H9 (cell line): ENCODE results near the gene FALEC. TPM values are rescaled to one million over a fixed set of nuclear protein-coding genes. Genes with fewer than 3 reads are reported as not detected.

Experiments used
- DNase-seq: peaks from one replicate; pipeline ENCODE4 v3.0.0-alpha.2; 2017
- H2AFZ ChIP-seq: one replicate; pipeline ENCODE4 v1.6.1; 2013; ENCODE audit warnings: mild to moderate bottlenecking, low read length, control low read depth, moderate library complexity
- H2AK5ac ChIP-seq: 2 replicates; pipeline ENCODE4 v1.6.1; 2013; ENCODE audit warnings: low read length, control low read depth, mixed read lengths; ENCODE audit not compliant: insufficient read length
- H2BK120ac ChIP-seq: one replicate; pipeline ENCODE4 v1.6.1; 2013; ENCODE audit warnings: low read depth, mild to moderate bottlenecking, low read length, control low read depth, inconsistent platforms; ENCODE audit not compliant: poor library complexity, severe bottlenecking
- H2BK12ac ChIP-seq: 2 replicates; pipeline ENCODE4 v1.6.1; 2013; ENCODE audit warnings: low read length, control low read depth, mixed read lengths, low read depth; ENCODE audit not compliant: insufficient read length
- H2BK15ac ChIP-seq: 2 replicates; pipeline ENCODE4 v1.6.1; 2013; ENCODE audit warnings: low read depth, low read length, control low read depth
- H2BK20ac ChIP-seq: one replicate; pipeline ENCODE4 v1.6.1; 2013; ENCODE audit warnings: low read depth, mild to moderate bottlenecking, low read length, control low read depth, inconsistent platforms; ENCODE audit not compliant: poor library complexity, severe bottlenecking
- H2BK5ac ChIP-seq: 2 replicates; pipeline ENCODE4 v1.6.1; 2013; ENCODE audit warnings: low read length, control low read depth, mixed read lengths; ENCODE audit not compliant: insufficient read length
- H3K14ac ChIP-seq: 2 replicates; pipeline ENCODE4 v1.6.1; 2013; ENCODE audit warnings: low read length, control low read depth; ENCODE audit not compliant: insufficient read depth
- H3K18ac ChIP-seq: 2 replicates; pipeline ENCODE4 v1.6.1; 2013; ENCODE audit warnings: low read depth, mild to moderate bottlenecking, mixed read lengths, low read length, control low read depth; ENCODE audit not compliant: insufficient read length
- H3K23ac ChIP-seq: 2 replicates; pipeline ENCODE4 v1.6.1; 2013; ENCODE audit warnings: low read length, control low read depth, mixed read lengths, low read depth; ENCODE audit not compliant: insufficient read length
- H3K23me2 ChIP-seq: 2 replicates; pipeline ENCODE4 v1.6.1; 2013; ENCODE audit warnings: low read depth, mild to moderate bottlenecking, mixed read lengths, low read length, control low read depth; ENCODE audit not compliant: insufficient read length, poor library complexity, severe bottlenecking
- H3K27ac ChIP-seq: 2 replicates; pipeline ENCODE4 v1.5.1; 2013; ENCODE audit warnings: low read length, control low read depth, mixed read lengths, low read depth; ENCODE audit not compliant: insufficient read length
- H3K27me3 ChIP-seq: 2 replicates; pipeline ENCODE4 v1.6.1; 2013; ENCODE audit warnings: low read length, control low read depth, inconsistent platforms; ENCODE audit not compliant: insufficient read depth
- H3K4ac ChIP-seq: 2 replicates; pipeline ENCODE4 v1.6.1; 2013; ENCODE audit warnings: low read depth, mild to moderate bottlenecking, control low read depth, inconsistent platforms, low read length, moderate library complexity
- H3K4me1 ChIP-seq: 2 replicates; pipeline ENCODE4 v1.6.1; 2013; ENCODE audit warnings: low read length, control low read depth, inconsistent platforms; ENCODE audit not compliant: insufficient read depth
- H3K4me2 ChIP-seq: 2 replicates; pipeline ENCODE4 v1.6.1; 2013; ENCODE audit warnings: low read length, control low read depth, mixed read lengths; ENCODE audit not compliant: insufficient read length, insufficient read depth
- H3K56ac ChIP-seq: 2 replicates; pipeline ENCODE4 v1.6.1; 2013; ENCODE audit warnings: low read depth, mild to moderate bottlenecking, mixed read lengths, low read length, control low read depth; ENCODE audit not compliant: insufficient read length
- H3K79me1 ChIP-seq: 2 replicates; pipeline ENCODE4 v1.6.1; 2013; ENCODE audit warnings: low read depth, mild to moderate bottlenecking, moderate library complexity, low read length, control low read depth, inconsistent platforms; ENCODE audit not compliant: insufficient read depth, poor library complexity, severe bottlenecking
- H3K79me2 ChIP-seq: 2 replicates; pipeline ENCODE4 v1.6.1; 2013; ENCODE audit warnings: low read length, control low read depth, inconsistent platforms; ENCODE audit not compliant: insufficient read depth
- H3K9ac ChIP-seq: 2 replicates; pipeline ENCODE4 v1.6.1; 2013; ENCODE audit warnings: low read length, control low read depth, mixed read lengths; ENCODE audit not compliant: insufficient read length; ENCODE audit errors: extremely low read depth
- H3K9me3 ChIP-seq: one replicate; pipeline ENCODE4 v1.6.1; 2013; ENCODE audit warnings: low read depth, low read length, inconsistent platforms; ENCODE audit not compliant: control insufficient read depth
- H3T11ph ChIP-seq: one replicate; pipeline ENCODE4 v1.6.1; 2013; ENCODE audit warnings: mild to moderate bottlenecking, low read length, control low read depth, inconsistent platforms
- H4K20me1 ChIP-seq: one replicate; pipeline ENCODE4 v1.6.1; 2013; ENCODE audit not compliant: control insufficient read depth, insufficient read length, insufficient read depth
- H4K5ac ChIP-seq: 2 replicates; pipeline ENCODE4 v1.6.1; 2013; ENCODE audit warnings: low read depth, mild to moderate bottlenecking, mixed read lengths, low read length, control low read depth; ENCODE audit not compliant: insufficient read length
- H4K8ac ChIP-seq: replicated peaks from 2 replicates; pipeline ENCODE4 v1.6.1; 2013; ENCODE audit warnings: low read length, control low read depth, mixed read lengths, low read depth; ENCODE audit not compliant: insufficient read length
- H4K91ac ChIP-seq: 2 replicates; pipeline ENCODE4 v1.6.1; 2013; ENCODE audit warnings: low read depth, mild to moderate bottlenecking, moderate library complexity, mixed read lengths, low read length, control low read depth; ENCODE audit not compliant: insufficient read length
- H3K27ac Mint-ChIP-seq, 3 experiments: 2 replicates in 2 of 3; 3 replicates in 1 of 3; pipeline ENCODE4 v1.8.0; 2020 to 2021; ENCODE audit warnings: mixed read lengths in 3 of 3, mild to moderate bottlenecking in 1 of 3, moderate library complexity in 1 of 3
- H3K27me3 Mint-ChIP-seq: 2 replicates; pipeline ENCODE4 v1.8.0; 2021; ENCODE audit warnings: low read depth, mild to moderate bottlenecking, moderate library complexity, mixed read lengths
- H3K36me3 Mint-ChIP-seq, 3 experiments: 2 replicates in 2 of 3; 3 replicates in 1 of 3; pipeline ENCODE4 v1.8.0; 2020 to 2021; ENCODE audit warnings: low read depth in 3 of 3, mixed read lengths in 3 of 3; ENCODE audit not compliant: insufficient read depth in 1 of 3
- H3K4me1 Mint-ChIP-seq, 2 experiments: 2 replicates each; pipeline ENCODE4 v1.8.0; 2020; ENCODE audit warnings: mixed read lengths in 2 of 2
- H3K4me3 Mint-ChIP-seq, 2 experiments: 2 replicates in 1 of 2; 3 replicates in 1 of 2; pipeline ENCODE4 v1.8.0; 2020 to 2021; ENCODE audit warnings: mild to moderate bottlenecking in 2 of 2, mixed read lengths in 2 of 2, moderate library complexity in 1 of 2
- H3K9me3 Mint-ChIP-seq, 2 experiments: 2 replicates in 1 of 2; 3 replicates in 1 of 2; pipeline ENCODE4 v1.8.0; 2020; ENCODE audit warnings: mild to moderate bottlenecking in 2 of 2, mixed read lengths in 2 of 2, moderate library complexity in 1 of 2
- CTCF ChIP-seq: fragments of 200-600 bp; sonication (generic); conservative IDR thresholded peaks from 3 replicates; pipeline ENCODE4 v1.8.0; 2021; ENCODE audit warnings: antibody characterized with exemption, mild to moderate bottlenecking
- WGBS: extraction: QIAGEN DNeasy Blood & Tissue Kit; methylation state at CpG from one replicate; pipeline ENCODE4 v1.1.7; 2013; ENCODE audit warnings: missing lambda C conversion rate, low lambda C conversion rate, mixed read lengths; ENCODE audit not compliant: insufficient read length; ENCODE audit errors: extremely low coverage; 5-methylcytosine and 5-hydroxymethylcytosine counted together
- total RNA-seq: library from RNA; stranded (reverse); gene quantifications from 2 replicates; pipeline ENCODE4 v1.2.1, GENCODE V29; 2021

FALEC gene
- total RNA-seq, 1 experiment from 2014 or later = not detected

DNA sequence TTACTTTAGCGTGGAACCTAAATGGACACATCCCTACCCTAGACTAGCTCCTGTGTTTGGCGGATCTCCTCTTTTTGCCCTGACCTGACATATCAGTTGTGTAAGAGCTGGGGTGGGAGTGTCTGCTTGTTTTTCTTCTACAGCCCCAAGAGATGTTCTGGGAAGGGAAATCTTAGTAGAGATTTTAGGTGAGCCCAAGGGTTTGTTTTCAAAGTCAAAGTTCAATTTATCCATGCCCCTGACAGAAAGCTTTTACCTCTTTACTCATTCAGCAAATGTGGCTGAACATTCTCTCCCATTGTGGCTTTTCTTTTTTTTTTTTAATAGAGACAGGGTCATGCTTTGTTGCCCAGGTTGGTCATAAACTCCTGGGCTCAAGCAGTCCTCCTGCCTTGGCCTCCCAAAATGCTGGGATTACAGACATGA, 35.6 kb upstream of the FALEC start:
- Histone ChIP-seq H2BK12ac (no peak overlapping the region), H2BK120ac (no peak overlapping the region), H2BK5ac (no peak overlapping the region), H3K79me1 (no peaks in the 10 kb centered on the region), H3T11ph (no peak overlapping the region), H3K27ac (no peak overlapping the region), H3K23ac (no peak overlapping the region), H3K27me3 (no peaks in the 10 kb centered on the region), H2AFZ (no peak overlapping the region), H3K9ac (no peak overlapping the region), H4K91ac (no peak overlapping the region), H3K4me1 (no peaks in the 10 kb centered on the region), H3K4ac (no peak overlapping the region), H3K56ac (no peak overlapping the region), H3K9me3 (no peaks in the 10 kb centered on the region), H3K79me2 (no peaks in the 10 kb centered on the region), H4K5ac (no peak overlapping the region), H2AK5ac (no peak overlapping the region), H3K14ac (no peak overlapping the region), H3K4me2 (no peak overlapping the region), H2BK15ac (no peak overlapping the region), H3K18ac (no peak overlapping the region), H2BK20ac (no peak overlapping the region), H4K8ac (no peak overlapping the region), H4K20me1 (no peaks in the 10 kb centered on the region), H3K23me2 (no peaks in the 10 kb centered on the region)
- TF ChIP-seq CTCF = no peak
- H3K36me3 Mint-ChIP-seq = no peaks in the 10 kb centered on the region
- DNase-seq = no peak
- WGBS = no CpG with 5 or more reads among the region's 2 CpGs
- no peaks in the 10 kb centered on the region for H3K4me1 Mint-ChIP-seq
- H3K27me3 Mint-ChIP-seq = peaks cover 6% of the 10 kb centered on the region
- no peak overlapping the region for H3K4me3 Mint-ChIP-seq
- no peak overlapping the region for H3K27ac Mint-ChIP-seq
- no peaks in the 10 kb centered on the region for H3K9me3 Mint-ChIP-seq
